ENCODE results near the gene P4HA2. TPM values are rescaled to one million over a fixed set of nuclear protein-coding genes. Genes with fewer than 3 reads are reported as not detected.

P4HA2 gene
- total RNA-seq, 2 donors from 2014 or later: 5.5 to 20.1 TPM

DNA sequence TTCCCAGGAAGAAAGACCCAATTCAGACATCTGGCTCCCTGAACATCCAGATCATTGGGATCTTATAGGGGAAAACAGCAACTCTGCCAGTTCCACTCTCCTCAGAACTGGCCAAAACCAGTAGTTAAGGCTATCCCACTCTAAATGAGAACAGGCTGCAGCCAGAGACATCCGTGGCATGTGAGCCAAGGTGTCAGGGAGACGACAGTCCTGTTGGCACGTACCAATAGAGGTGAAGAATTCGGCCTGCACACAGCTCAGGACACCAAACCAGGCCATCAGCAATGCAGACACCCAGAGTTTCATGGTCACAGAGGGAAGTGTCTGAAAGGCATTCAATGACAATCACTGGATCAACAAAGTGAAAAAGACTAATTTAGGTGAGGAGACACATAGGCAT, 9.3 kb downstream of the P4HA2 start:
- Mint-ChIP-seq H3K27me3 (no peaks in the 10 kb centered on the region), H3K9me3 (no peaks in the 10 kb centered on the region), H3K4me1 (ENCODE audit: low read depth in 2 of 2) (no peaks in the 10 kb centered on the region), H3K36me3 (no peaks in the 10 kb centered on the region), H3K27ac (no peak overlapping the region), H3K4me3 (no peak overlapping the region)
- no peak for ATAC-seq
- DNase-seq (ENCODE audit: low spot score): no peak

DNA sequence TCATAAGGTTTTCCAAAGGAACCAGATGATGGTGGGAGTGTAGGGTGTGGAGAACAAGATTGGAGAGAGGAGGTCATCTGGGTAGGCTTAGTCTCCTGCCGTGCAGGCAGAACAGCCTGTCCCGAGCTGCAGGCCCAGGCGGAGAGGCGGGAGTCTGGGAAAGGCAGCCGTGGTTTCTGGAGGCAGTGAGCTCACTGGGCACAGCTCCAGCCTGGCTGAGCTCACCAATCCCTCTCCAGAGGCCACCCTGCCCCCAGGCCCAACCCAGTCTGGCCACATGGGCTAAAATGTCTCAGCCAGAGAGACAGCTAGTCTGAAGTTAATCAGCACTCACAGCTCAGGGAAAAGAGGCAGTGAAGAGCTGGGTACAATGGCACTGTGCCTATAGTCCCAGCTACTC, 12.3 kb downstream of the P4HA2 start:
- DNase-seq (ENCODE audit: low spot score) (peak; percentile 10), ATAC-seq (no peak)
- Mint-ChIP-seq H3K27me3 (no peaks in the 10 kb centered on the region), H3K4me3 (no peak overlapping the region), H3K36me3 (no peaks in the 10 kb centered on the region), H3K4me1 (ENCODE audit: low read depth in 2 of 2) (no peaks in the 10 kb centered on the region), H3K9me3 (no peaks in the 10 kb centered on the region), H3K27ac (peak overlapping the region in 1 of 2 donors; percentile 37)

DNA sequence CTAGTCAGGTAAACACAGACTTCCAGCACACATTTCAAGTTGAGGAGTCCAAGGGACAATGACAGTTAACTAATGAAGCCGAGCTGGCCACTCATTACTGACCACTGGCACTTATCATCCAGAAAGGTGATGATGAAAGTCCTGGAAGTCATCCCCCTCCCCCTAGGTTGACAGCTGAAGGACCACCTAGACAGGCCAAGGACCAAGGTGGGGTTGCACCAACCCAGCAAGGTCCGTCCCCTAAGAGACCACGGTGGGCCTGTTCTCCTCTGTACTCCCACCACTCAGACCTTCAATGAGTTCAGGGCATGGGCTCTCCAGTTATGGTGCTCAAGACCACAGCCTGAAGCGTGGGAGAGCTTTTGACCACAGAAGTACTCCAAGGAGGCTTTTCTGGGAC, 13.2 kb downstream of the P4HA2 start:
- H3K27ac Mint-ChIP-seq: no peak overlapping the region
- no peaks in the 10 kb centered on the region for H3K4me1 Mint-ChIP-seq (ENCODE audit: low read depth in 2 of 2)
- ATAC-seq (no peak), DNase-seq (ENCODE audit: low spot score) (no peak)
- no peaks in the 10 kb centered on the region for H3K9me3 Mint-ChIP-seq
- no peaks in the 10 kb centered on the region for H3K36me3 Mint-ChIP-seq
- no peaks in the 10 kb centered on the region for H3K27me3 Mint-ChIP-seq
- H3K4me3 Mint-ChIP-seq: no peak overlapping the region

DNA sequence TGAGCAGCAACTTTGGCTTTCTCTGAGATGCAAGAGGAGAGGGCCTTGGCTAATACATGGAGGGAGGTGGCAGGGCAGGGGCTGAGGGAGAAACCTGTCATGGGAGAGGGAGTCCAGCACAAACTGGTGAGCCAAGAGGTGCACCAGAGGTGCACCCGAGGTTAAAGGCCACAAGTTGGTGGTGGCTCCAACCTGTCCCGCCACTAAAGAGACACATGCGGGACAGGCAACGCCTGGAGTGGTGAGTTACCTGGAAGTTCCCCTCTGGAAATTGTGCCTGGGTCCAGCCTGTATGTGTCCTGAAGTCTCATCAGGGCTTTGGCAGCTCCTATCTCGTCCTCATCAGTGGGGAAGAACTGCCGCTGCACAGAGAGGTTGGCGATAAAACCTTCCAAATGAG, 14.0 kb downstream of the P4HA2 start:
- H3K9me3 Mint-ChIP-seq: no peaks in the 10 kb centered on the region
- no peaks in the 10 kb centered on the region for H3K4me1 Mint-ChIP-seq (ENCODE audit: low read depth in 2 of 2)
- H3K27ac Mint-ChIP-seq: no peak overlapping the region
- H3K27me3 Mint-ChIP-seq: no peaks in the 10 kb centered on the region
- no peak overlapping the region for H3K4me3 Mint-ChIP-seq
- ATAC-seq: no peak
- no peaks in the 10 kb centered on the region for H3K36me3 Mint-ChIP-seq
- DNase-seq (ENCODE audit: low spot score): no peak

DNA sequence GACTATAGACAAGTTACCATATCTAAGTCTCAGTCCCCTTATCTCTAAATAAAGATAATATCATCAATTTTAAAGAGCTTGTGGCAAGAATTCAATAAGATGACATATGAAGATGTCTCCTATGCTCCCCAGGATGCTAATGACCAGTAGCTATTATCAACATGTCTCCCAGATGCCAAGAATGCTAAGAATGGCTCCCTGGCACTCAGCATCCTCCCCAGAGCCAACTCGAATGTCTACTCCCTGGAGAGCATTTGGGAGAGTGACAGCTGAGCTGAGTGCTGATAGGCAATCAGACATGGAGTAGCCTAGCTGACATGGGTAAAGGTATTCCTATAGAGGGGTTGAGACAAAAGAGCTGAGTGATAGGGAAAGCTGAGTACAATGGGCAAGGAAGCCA, 15.9 kb downstream of the P4HA2 start:
- Mint-ChIP-seq H3K36me3 (no peaks in the 10 kb centered on the region), H3K27ac (no peak overlapping the region), H3K27me3 (no peaks in the 10 kb centered on the region), H3K4me3 (no peak overlapping the region), H3K4me1 (ENCODE audit: low read depth in 2 of 2) (peaks cover 0 to 2% of the 10 kb centered on the region in 2 donors), H3K9me3 (no peaks in the 10 kb centered on the region)
- DNase-seq (ENCODE audit: low spot score) (peak; percentile 18), ATAC-seq (no peak)

DNA sequence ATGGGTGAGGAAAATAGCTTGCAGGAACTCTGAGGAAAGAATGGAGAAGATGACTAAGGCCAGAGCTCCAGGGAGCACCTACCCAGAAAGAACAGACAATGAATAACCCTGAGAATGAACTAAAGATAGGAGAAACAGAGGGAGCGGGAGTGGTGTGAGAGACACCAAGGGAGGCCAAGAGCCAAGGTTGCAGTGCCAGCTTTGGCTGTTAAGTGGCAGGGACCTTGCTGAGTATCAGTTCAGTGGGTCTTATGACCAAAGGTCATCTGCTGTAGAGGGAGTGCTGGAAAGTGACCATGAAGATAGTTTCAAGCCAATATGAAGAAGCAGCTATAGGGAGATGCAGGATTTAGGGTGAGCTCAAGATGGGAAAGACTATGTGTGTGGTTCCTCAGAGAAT, 16.7 kb downstream of the P4HA2 start:
- Mint-ChIP-seq H3K27me3 (no peaks in the 10 kb centered on the region), H3K4me3 (no peak overlapping the region), H3K4me1 (ENCODE audit: low read depth in 2 of 2) (peaks cover 0 to 2% of the 10 kb centered on the region in 2 donors), H3K36me3 (no peaks in the 10 kb centered on the region), H3K9me3 (no peaks in the 10 kb centered on the region), H3K27ac (no peak overlapping the region)
- DNase-seq (ENCODE audit: low spot score) (peak; percentile 23), ATAC-seq (no peak)

DNA sequence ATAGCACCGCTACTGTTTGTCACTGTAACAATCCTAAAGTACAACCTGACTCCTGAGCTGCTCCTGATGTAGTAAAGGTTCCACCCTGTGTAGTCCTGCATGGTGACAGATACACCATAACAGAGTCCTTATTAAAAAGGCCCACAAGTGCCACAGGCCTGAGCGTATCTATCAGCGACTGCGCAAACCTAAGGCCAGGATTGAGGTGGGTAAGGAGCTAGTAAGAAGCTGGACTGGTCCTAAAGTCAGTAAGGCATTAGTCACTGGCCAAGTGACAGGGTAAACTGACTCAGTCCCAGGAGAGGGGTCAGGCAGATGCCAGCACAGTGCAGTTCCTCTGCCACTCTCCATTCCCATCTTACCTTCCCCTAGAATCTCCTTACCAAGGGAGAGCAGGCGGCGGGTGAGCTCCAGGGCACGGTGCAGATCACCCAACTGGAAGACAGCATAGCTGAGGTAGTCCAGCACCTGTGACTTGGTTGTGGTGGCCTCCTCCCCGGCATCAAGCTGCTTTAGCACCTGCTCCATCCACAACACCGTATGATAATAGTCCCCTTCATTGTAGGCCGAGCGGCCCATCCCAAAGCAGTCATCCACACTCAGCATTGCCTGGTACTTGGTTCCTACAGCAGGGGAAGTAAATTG, 17.6 kb downstream of the P4HA2 start:
- ATAC-seq (no peak), DNase-seq (ENCODE audit: low spot score) (peak; percentile 59)
- no peaks in the 10 kb centered on the region for H3K9me3 Mint-ChIP-seq
- no peak overlapping the region for H3K4me3 Mint-ChIP-seq
- H3K27ac Mint-ChIP-seq: no peak overlapping the region
- H3K4me1 Mint-ChIP-seq (ENCODE audit: low read depth in 2 of 2): peaks cover 0 to 2% of the 10 kb centered on the region in 2 donors
- H3K27me3 Mint-ChIP-seq: no peaks in the 10 kb centered on the region
- no peaks in the 10 kb centered on the region for H3K36me3 Mint-ChIP-seq

DNA sequence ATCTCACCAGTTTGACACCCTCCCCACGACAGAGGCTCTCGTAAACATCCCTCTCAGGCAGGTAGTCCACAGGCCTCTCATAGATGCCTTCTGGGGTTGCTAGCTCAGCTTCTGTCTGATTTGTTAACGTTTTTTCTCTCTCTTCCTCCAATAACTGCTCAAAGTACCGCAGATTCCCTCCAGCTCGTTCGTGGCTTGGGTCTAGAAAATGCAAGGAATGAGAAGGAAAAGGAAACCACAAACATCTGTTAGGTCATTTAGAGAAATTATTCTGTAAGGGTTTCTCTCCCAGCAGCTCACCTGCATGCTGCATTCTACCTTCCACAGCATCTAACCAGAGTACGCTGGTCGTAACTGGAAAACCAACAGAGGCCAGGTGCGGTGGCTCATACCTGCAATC, 18.5 kb downstream of the P4HA2 start:
- no peak overlapping the region for H3K4me3 Mint-ChIP-seq
- H3K27ac Mint-ChIP-seq: no peak overlapping the region
- peaks cover 0 to 2% of the 10 kb centered on the region in 2 donors for H3K4me1 Mint-ChIP-seq (ENCODE audit: low read depth in 2 of 2)
- no peaks in the 10 kb centered on the region for H3K27me3 Mint-ChIP-seq
- DNase-seq (ENCODE audit: low spot score) (peak; percentile 26), ATAC-seq (no peak)
- H3K36me3 Mint-ChIP-seq: no peaks in the 10 kb centered on the region
- no peaks in the 10 kb centered on the region for H3K9me3 Mint-ChIP-seq

DNA sequence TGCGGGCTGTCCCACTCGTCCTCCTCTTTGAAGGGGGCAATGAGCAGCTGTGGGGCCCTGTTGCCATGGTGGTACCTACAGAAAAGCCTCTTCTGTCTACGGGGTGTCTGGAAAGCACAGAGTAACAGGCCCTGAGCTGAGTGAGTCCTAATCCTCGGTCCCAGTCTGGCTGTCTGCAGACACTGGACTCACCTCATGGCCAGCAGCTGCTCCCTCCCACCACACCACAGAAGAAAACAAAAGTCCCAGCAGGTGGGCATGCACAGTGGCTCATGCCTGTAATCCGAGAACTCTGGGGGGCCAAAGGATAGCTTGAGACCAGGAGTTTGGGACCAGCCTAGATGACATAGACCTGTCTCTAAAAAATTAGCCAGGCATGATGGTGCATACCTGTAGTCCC, 19.9 kb downstream of the P4HA2 start:
- H3K9me3 Mint-ChIP-seq: no peaks in the 10 kb centered on the region
- no peaks in the 10 kb centered on the region for H3K27me3 Mint-ChIP-seq
- no peak overlapping the region for H3K4me3 Mint-ChIP-seq
- peaks cover 0 to 2% of the 10 kb centered on the region in 2 donors for H3K4me1 Mint-ChIP-seq (ENCODE audit: low read depth in 2 of 2)
- no peak for ATAC-seq
- no peak overlapping the region for H3K27ac Mint-ChIP-seq
- DNase-seq (ENCODE audit: low spot score): peak; percentile 34
- no peaks in the 10 kb centered on the region for H3K36me3 Mint-ChIP-seq

DNA sequence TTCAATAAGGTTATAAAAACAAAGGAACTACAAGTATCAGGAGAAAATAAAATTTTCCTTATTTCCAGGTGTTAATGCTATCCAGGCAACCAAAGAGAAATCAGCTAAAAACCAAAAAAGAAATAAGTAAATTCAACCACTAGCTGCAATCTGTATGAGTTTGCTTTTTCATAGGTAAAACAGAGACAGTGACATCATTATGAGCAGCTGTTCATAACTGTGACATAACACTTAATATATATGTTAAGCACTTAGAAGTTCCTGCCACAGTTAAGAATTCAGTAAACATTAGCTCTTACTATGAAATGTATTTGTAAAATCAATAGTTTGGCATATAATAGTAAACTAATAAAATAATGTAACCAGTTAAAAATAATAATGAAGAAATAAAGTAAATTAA, 20.9 kb downstream of the P4HA2 start:
- Mint-ChIP-seq H3K4me1 (ENCODE audit: low read depth in 2 of 2) (peaks cover 0 to 2% of the 10 kb centered on the region in 2 donors), H3K36me3 (no peaks in the 10 kb centered on the region), H3K27ac (no peak overlapping the region), H3K9me3 (no peaks in the 10 kb centered on the region), H3K27me3 (no peaks in the 10 kb centered on the region), H3K4me3 (no peak overlapping the region)
- no peak for DNase-seq (ENCODE audit: low spot score)
- no peak for ATAC-seq

DNA sequence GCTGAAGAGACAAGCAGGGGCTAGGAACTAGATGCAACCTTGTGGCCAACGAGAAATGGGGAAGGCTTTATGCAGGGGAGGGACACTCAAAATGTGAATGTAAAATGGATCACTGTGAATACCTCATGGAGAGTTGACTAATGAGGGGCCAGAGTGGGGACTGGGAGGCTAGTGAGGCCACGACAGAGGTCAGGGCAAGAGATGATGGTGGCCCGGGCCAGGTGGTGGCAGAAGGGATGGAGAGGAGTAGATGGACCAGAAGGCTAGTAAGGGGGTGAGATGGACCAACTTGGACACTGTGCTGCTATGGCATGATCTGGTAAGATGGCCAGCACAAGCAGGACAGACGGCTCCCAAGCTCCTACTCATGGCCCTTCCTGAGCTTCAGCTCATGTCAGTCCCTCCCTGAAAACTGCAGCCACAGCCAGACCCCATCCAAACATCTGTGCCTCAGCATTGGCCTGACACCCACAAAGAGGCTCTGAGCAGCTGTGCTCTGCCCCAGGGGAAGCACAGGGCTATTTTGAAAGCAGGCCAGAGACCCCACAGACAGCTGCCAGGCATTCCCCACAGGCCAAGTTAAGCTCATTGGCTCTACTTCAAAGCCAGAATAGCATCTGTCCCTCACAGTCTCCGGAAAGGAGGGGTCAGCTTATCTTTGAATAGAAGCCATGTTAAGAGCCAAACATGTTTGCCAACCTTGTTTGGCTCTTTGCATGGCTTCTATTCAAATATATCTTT, 22.1 kb downstream of the P4HA2 start:
- peak; percentile 61 for DNase-seq (ENCODE audit: low spot score)
- no peak for ATAC-seq
- no peaks in the 10 kb centered on the region for H3K36me3 Mint-ChIP-seq
- H3K4me1 Mint-ChIP-seq (ENCODE audit: low read depth in 2 of 2): peaks cover 0 to 2% of the 10 kb centered on the region in 2 donors
- no peak overlapping the region for H3K27ac Mint-ChIP-seq
- H3K4me3 Mint-ChIP-seq: no peak overlapping the region
- no peaks in the 10 kb centered on the region for H3K9me3 Mint-ChIP-seq
- H3K27me3 Mint-ChIP-seq: no peaks in the 10 kb centered on the region

DNA sequence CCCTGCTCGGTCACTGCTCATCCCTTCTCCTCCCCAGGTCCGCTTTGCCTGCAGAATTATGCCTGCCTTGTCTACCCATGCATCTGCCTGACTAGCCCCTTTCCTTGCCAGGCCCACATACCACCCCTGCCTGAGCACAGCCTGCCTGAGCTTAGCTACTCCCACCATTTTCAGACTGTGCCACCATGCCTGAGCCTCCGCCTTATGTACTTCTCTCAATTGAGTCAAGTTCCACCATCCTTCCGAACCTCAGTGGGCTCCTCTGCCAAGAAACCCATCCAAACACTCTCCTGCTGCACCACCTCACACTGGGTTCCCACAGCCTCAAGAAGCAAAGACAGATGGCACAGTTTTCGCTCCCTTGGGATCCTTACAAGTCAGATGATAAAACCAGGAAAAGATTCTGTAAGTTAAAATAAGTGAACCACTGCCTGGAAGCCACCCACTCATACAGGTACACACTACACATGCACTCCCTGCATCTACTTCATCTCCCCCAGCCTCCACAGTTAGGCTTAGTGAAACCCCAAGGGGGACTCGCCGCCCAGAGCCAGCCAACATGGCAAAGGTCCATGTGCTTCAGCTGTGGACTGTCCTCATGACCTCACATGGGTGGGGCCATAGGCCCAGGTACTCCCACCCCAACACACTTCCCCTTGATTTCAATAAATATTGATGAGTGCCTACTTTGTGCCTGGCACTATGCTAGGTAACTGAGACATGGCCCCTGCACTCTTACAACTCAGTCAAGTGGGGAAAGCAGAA, 23.1 kb downstream of the P4HA2 start:
- Mint-ChIP-seq H3K4me3 (no peak overlapping the region), H3K27ac (no peak overlapping the region)
- peak; percentile 20 to 28 for ATAC-seq

DNA sequence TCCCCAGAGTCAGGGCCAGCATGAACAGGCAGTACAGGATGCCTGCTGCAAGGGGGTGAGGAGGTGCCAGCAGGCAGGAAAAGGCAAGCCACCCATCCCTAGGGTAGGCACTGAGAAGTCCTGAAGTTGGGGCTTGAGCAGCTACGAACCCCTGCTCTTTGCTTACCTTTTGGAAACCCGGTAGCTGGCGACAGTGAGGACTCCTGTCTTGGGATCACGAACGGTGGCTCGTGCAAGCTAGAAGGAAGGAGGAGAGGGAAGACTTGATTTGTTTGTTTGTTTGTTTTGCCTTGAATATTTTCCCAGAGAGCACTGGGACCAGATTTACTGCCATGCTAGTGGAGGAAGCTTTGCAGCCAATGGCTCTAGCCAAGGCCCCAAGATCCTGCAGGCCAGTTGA, 23.7 kb downstream of the P4HA2 start:
- Mint-ChIP-seq H3K4me1 (ENCODE audit: low read depth in 2 of 2) (peaks cover 0 to 2% of the 10 kb centered on the region in 2 donors), H3K36me3 (no peaks in the 10 kb centered on the region), H3K27ac (no peak overlapping the region), H3K9me3 (no peaks in the 10 kb centered on the region), H3K27me3 (no peaks in the 10 kb centered on the region), H3K4me3 (no peak overlapping the region)
- no peak for ATAC-seq
- peak; percentile 42 for DNase-seq (ENCODE audit: low spot score)

More for the DNA sequence above, 23.1 kb downstream of the P4HA2 start:
- Mint-ChIP-seq H3K9me3 (no peaks in the 10 kb centered on the region), H3K36me3 (no peaks in the 10 kb centered on the region), H3K27me3 (no peaks in the 10 kb centered on the region), H3K4me1 (ENCODE audit: low read depth in 2 of 2) (peaks cover 0 to 2% of the 10 kb centered on the region in 2 donors)
- DNase-seq (ENCODE audit: low spot score): peak; percentile 41

DNA sequence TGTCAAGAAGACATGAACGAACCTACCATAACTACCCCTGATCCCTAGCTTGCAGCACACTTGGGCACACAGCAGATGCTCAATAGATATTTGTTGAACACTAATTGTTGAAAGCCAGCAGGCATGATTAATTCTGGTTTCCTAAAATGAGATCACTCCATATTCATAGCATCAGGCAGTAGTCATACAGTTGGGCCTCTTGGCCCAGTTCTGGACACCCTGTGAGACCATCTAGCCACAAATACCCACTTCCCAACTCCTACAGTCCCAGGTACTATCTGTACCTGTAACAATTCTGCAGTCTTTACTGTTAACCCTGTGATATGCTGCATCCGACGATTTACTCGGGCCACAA, 24.2 kb downstream of the P4HA2 start:
- ATAC-seq: no peak
- no peak for DNase-seq (ENCODE audit: low spot score)

More for the DNA sequence above, 24.2 kb downstream of the P4HA2 start:
- Mint-ChIP-seq H3K36me3 (no peaks in the 10 kb centered on the region), H3K4me1 (ENCODE audit: low read depth in 2 of 2) (peaks cover 0 to 2% of the 10 kb centered on the region in 2 donors), H3K9me3 (no peaks in the 10 kb centered on the region), H3K4me3 (no peak overlapping the region), H3K27me3 (no peaks in the 10 kb centered on the region), H3K27ac (no peak overlapping the region)
